ENCODE results near the gene PAXX. TPM values are rescaled to one million over a fixed set of nuclear protein-coding genes. Genes with fewer than 3 reads are reported as not detected.
"Not testable (repeated sequence)": the region's sequence is repeated elsewhere in the genome, so short reads cannot be mapped to it uniquely, and the experiment has no call there.

Gene PAXX
- polyA plus RNA-seq, 6 donors from 2014 or later = 31.7 to 39.8 (median 35.6) TPM

DNA sequence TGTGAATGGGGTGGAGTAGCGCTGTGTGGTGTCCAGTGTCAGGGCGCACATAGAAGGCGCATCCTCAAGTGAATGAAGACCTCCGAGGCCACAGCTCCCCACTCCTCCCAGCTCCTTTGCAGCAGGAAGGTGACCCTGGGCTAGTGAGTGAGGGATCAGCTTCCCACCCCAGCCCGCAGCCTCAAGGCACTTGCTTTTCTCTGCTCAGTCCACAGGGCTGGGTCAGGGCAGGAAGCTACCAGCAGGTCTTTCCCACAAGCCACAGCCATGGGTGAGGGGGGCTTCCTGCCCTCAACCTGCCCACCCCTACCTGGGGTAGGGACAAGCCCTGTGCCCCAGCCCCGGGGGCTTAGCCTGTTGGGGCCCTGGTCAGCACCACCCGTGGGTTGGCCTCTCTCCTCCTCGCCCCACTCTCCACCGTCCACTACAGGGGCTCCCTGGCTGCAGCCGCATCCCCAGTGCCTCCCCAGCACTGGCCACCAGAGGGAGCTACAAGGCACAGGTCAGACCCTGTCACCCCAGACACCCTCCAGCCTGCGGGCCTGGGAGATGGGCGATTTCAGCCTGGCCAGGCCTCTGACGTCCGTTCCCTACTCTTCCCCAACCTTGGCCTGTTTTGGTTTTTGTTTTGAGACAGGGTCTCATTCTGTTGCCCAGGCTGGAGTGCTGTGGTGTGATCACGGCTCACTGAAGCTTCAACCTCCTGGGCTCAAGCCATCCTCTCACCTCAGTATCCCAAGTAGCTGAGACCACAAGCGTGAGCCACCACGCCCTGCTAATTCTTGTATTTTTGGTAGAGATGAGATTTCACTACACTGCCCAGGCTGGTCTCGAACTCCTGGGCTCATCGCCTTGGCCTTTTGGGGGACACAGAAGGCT lies 37.1 kb downstream of the PAXX start:
- Mint-ChIP-seq H3K4me1 (peaks cover 36 to 55% (median 54%) of the 10 kb centered on the region in 3 donors), H3K36me3 (no peaks in the 10 kb centered on the region), H3K27me3 (no peaks in the 10 kb centered on the region), H3K27ac (peak overlapping the region; percentile 16 to 72 (median 43)), H3K9me3 (no peaks in the 10 kb centered on the region), H3K4me3 (peak overlapping the region; percentile 79 to 92 (median 85))
- DNase-seq = peak; percentile 71
- ATAC-seq (ENCODE audit: low read depth in 2 of 2) = peak; percentile 34 to 41

DNA sequence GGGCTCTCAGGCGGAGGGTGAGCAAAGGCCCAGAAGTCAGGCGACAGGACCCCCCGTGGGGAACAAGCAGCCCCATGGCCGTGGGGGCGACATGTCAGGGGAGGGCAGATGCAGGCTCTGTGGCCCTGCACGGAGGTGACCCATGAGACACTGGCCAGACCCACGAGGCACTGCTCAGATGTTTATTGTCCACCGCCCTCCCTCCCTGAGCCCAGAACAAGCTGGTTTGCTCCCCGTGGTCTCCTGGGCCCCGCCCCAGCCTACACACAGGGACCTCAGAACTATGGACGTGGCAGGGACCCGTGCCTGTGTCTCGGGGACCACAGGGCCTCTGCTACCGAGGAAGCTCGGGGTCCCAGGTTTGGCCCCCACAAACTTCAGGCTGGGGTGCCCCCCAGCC lies 37.8 kb downstream of the PAXX start:
- Mint-ChIP-seq H3K9me3 (no peaks in the 10 kb centered on the region), H3K4me3 (peak overlapping the region; percentile 80 to 92 (median 85)), H3K36me3 (no peaks in the 10 kb centered on the region), H3K27ac (peak overlapping the region in 2 of 6 donors; percentile 19 to 39), H3K27me3 (no peaks in the 10 kb centered on the region), H3K4me1 (peaks cover 41 to 62% (median 61%) of the 10 kb centered on the region in 3 donors)
- no peak for DNase-seq
- no peak for ATAC-seq (ENCODE audit: low read depth in 2 of 2)

DNA sequence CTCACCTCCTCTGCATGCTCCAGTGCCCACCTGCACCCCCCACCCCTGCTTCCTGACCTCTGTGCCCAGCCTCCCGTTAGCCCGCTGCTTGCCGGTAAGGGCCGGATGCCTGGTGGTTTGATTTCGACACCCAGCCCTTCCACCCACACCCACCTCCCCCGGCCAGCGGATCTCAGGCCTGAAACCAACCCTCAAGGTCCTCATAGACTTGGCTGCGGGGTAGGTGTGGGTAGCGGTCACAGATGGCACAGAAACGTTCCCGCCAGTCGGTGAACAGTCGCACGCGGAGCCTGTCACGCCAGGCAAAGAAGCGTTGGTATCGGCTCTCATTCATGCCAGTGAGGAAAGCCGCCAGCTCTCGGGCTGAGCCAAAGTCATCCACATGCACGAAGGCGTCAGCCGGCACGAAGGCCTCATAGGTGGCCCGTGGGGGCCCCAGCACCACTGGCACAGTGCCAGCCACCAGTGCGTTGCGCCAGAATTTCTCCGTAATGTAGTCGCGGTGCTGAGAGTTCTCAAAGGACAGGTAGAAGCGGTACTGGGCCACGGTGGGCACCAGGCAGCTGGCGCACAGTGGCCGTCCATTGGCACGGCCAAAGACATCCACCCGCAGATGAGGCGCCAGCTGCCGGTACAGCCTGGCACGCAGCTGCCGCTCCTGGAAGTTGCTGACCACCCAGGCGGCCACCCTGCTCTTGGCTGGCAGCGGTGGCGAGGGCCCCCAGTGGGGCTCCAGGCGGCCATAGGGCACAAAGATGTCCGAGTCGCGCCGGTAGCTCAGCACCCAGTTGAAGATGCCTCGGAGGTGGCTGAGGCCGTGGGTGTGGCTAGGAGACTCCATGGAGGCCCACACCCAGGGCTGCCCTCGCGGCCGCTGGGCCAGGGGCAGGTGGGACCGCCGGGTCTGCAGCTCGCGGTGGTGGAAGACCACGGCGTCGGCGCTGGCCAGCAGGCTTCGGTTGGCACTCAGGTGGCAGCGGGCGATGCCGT lies 38.6 kb downstream of the PAXX start:
- H3K4me1 Mint-ChIP-seq = peaks cover 45 to 67% (median 63%) of the 10 kb centered on the region in 3 donors
- peak overlapping the region in 4 of 6 donors; percentile 56 to 93 (median 68) for H3K27ac Mint-ChIP-seq
- ATAC-seq (ENCODE audit: low read depth in 2 of 2) = no peak

DNA sequence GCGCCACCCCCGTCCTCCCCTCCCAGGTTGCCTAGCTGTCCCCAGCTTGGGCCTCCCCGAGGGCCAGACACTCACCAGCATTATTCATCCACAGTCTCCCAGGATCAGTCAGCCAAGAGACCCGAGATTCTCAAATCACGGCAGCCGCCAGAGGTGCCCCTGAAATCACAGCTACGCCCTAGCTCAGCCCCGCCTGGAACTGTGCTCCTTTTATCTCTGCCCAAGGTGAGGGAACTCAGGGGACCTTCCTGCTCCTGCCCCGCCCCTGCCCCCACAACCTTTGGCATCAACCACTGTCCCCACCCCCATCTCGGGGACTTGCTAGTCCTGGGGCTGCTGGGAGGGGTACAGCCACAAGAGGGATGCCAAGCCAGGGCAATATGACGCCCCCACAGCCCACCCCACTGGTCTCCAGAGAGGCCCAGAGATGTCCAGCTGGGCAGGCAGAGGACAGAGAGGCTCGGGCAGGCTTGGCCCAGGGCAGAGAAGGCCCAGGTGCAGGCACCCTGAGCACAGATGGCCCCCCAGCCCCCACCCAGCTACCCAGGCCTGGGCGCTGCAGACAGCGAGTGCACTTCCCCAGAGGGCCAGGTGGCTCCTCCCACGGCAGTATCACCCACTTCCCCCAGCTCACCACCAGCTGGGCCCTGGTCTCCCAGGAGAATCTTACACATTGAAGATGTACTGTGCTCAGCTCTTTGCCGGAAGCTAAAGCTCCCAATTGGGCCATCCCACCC lies 39.9 kb downstream of the PAXX start, which contains the start of gene FUT7:
TSS of gene FUT7 (minus strand) at position 185 of the 737 bp plus-strand sequence. CDS start at position 88, 97 bp downstream.
- no peaks in the 10 kb centered on the region for H3K36me3 Mint-ChIP-seq

More for the DNA sequence above, 38.6 kb downstream of the PAXX start:
- no peaks in the 10 kb centered on the region for H3K9me3 Mint-ChIP-seq
- H3K36me3 Mint-ChIP-seq = no peaks in the 10 kb centered on the region
- peak overlapping the region; percentile 80 to 92 (median 85) for H3K4me3 Mint-ChIP-seq
- peaks cover 0 to 5% (median 0%) of the 10 kb centered on the region in 3 donors for H3K27me3 Mint-ChIP-seq
- DNase-seq = peak; percentile 48

DNA sequence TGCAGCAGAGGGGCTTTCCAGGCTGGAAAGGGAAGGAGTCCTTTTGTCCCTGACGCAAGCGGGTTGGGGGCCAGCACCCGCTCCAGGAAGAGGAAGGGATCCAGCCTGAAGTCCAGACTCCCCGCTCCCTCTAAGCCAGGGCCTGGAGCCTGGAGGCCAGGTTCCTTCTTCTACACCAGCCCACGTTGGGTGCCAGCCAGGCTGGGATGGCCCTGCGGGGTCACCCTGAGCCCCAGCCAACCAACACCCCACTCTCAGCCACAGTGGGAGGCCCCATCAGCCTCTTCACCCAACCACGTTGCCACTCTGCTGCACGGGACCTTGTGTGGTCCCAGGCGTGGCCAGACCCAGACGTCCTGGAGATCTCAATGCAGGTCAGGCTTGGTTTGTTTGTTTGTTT lies 40.6 kb downstream of the PAXX start:
- peak overlapping the region; percentile 70 to 92 (median 76) for H3K4me3 Mint-ChIP-seq
- peaks cover 0 to 5% (median 0%) of the 10 kb centered on the region in 3 donors for H3K27me3 Mint-ChIP-seq
- H3K36me3 Mint-ChIP-seq = no peaks in the 10 kb centered on the region
- no peaks in the 10 kb centered on the region for H3K9me3 Mint-ChIP-seq
- DNase-seq (no peak), ATAC-seq (ENCODE audit: low read depth in 2 of 2) (no peak)
- peaks cover 41 to 63% (median 52%) of the 10 kb centered on the region in 3 donors for H3K4me1 Mint-ChIP-seq
- peak overlapping the region in 3 of 6 donors; percentile 55 to 90 (median 66) for H3K27ac Mint-ChIP-seq

More for the DNA sequence above, 39.9 kb downstream of the PAXX start, which contains the start of gene FUT7:
- peak within 1 kb of the TSS; percentile 80 to 92 (median 85) for H3K4me3 Mint-ChIP-seq
- peaks cover 45 to 63% (median 55%) of the 10 kb centered on the region in 3 donors for H3K4me1 Mint-ChIP-seq
- ATAC-seq (ENCODE audit: low read depth in 2 of 2) = peak; percentile 38 to 45
- DNase-seq = peak; percentile 71
- H3K9me3 Mint-ChIP-seq = no peaks in the 10 kb centered on the region
- peak within 1 kb of the TSS in 4 of 6 donors; percentile 55 to 93 (median 82) for H3K27ac Mint-ChIP-seq
- peaks cover 0 to 5% (median 0%) of the 10 kb centered on the region in 3 donors for H3K27me3 Mint-ChIP-seq

DNA sequence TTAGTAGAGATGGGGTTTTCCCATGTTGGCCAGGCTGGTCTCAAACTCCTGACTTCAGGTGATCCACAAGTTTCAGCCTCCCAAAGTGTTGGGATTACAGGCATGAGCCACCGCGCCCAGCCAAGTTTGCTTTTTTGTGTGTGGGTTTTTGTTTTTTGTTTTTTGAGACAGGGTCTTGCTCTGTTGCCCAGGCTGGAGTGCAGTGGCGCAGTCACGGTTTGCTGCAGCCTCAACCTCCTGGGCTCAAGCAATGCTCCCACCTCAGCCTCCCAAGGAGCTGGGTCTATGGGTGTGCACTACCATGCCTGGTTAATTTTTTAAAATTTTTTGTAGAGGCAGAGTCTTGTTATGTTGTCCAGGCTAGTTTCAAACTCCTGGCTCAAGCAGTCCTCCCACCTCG lies 41.3 kb downstream of the PAXX start:
- not testable (repeated sequence) for ATAC-seq (ENCODE audit: low read depth in 2 of 2); H3K9me3 Mint-ChIP-seq; H3K27me3 Mint-ChIP-seq; DNase-seq; H3K36me3 Mint-ChIP-seq
- Mint-ChIP-seq H3K27ac (peak overlapping the region in 2 of 6 donors; percentile 55 to 72), H3K4me3 (peak overlapping the region; percentile 39 to 92 (median 74)), H3K4me1 (peaks cover 41 to 63% (median 52%) of the 10 kb centered on the region in 3 donors)

DNA sequence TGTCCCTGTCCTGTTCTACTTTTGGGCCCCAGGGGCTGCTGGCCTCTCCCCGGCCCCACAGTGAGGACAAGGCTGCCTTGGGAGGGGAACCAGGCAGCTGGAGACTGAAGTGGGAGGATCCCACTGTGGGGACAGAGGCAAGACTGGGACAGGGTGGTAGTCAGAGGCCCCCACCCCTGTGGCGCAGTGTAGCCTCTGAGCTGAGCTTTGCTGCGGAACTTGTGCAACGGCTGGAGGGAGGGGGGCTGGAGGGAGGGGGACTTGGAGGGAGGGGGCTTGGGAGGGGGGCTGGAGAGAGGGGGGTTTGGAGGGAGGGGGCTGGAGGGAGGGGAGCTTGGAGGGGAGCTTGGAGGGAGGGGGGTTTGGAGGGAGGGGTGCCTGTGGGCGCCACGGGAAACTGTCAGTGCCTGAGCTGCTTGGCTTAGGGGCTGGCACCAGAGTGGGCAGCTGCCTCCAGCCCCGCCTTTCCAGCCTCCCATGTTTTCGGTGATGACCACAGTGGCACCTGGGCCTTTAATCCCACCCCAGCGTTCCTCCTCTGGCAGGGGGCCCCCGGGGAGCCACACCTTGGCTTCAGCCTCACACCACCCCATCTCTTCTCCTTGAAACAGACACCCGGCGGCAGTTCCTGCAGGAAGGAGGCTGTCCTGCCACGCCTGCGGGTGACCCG lies 42.0 kb downstream of the PAXX start:
- no peaks in the 10 kb centered on the region for H3K9me3 Mint-ChIP-seq
- H3K4me3 Mint-ChIP-seq = peak overlapping the region in 6 of 8 donors; percentile 76 to 92 (median 76)
- ATAC-seq (ENCODE audit: low read depth in 2 of 2) = no peak
- H3K27ac Mint-ChIP-seq = peak overlapping the region in 3 of 6 donors; percentile 4 to 87 (median 11)
- peaks cover 0 to 13% (median 0%) of the 10 kb centered on the region in 3 donors for H3K27me3 Mint-ChIP-seq
- no peak for DNase-seq
- no peaks in the 10 kb centered on the region for H3K36me3 Mint-ChIP-seq
- H3K4me1 Mint-ChIP-seq = peaks cover 41 to 56% (median 48%) of the 10 kb centered on the region in 3 donors

DNA sequence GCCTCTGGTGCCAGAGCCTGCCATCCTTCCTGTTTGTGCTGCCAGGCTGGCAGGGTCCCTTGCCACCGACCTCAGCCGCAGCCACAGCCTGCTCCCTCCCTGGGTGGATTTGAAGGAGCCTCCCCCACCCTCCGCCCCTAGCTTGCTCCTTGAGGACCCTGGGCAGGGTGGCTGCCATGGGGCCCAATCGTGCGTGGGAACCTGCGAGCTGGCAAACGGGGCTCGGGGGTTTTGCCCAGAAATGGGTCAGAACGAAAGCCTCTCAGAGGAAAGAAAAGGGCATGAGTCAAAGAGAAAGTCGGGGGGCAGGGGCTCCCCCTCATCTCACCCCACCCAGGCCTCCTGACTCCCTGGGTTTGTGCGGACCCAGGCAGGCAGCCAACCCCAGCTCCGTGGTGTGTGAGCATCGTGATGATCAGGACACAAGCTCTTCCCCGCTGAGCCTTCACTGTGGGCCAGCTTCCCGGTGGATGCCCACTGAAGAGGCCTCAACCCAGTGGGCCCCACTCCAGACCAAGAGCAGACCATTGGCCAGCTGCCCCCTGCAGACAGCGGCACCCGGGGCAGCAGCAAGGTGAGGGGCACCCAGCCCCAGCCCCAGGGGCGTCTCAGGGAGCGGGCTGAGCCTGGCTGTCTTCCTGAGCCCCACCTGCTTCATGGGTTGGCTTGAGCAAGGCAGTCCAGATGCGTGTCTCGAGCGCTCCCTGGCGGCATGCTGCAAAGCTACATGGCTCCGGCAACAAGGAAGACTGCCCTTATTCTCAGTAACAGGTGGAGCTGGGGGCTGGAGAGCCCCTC lies 42.7 kb downstream of the PAXX start:
- Mint-ChIP-seq H3K4me3 (peak overlapping the region; percentile 53 to 86 (median 76)), H3K4me1 (peaks cover 35 to 49% (median 41%) of the 10 kb centered on the region in 3 donors), H3K9me3 (no peaks in the 10 kb centered on the region), H3K27ac (peak overlapping the region in 5 of 6 donors; percentile 11 to 87 (median 49)), H3K36me3 (no peaks in the 10 kb centered on the region), H3K27me3 (peaks cover 0 to 15% (median under 1%) of the 10 kb centered on the region in 3 donors)
- DNase-seq (peak; percentile 82), ATAC-seq (ENCODE audit: low read depth in 2 of 2) (peak; percentile 73 to 76)

DNA sequence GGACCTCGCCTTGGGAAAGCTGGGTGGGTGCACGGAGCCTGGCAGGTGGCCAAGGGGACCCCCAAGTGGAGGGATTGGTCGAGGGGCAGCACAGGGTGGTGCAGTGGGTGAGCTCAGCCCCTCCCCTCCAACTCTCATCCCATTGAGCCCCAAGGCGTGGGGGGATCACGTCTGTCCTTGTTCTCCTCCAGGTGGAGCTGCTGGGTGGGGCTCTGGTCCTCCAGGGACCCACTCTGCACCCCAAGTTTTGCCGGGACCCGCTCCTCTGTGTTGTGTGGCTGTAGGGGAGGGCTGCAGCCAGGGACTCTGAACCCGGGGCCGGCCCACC lies 43.2 kb downstream of the PAXX start:
- Mint-ChIP-seq H3K36me3 (no peaks in the 10 kb centered on the region), H3K4me3 (peak overlapping the region in 2 of 8 donors; percentile 53 to 76), H3K9me3 (no peaks in the 10 kb centered on the region)

DNA sequence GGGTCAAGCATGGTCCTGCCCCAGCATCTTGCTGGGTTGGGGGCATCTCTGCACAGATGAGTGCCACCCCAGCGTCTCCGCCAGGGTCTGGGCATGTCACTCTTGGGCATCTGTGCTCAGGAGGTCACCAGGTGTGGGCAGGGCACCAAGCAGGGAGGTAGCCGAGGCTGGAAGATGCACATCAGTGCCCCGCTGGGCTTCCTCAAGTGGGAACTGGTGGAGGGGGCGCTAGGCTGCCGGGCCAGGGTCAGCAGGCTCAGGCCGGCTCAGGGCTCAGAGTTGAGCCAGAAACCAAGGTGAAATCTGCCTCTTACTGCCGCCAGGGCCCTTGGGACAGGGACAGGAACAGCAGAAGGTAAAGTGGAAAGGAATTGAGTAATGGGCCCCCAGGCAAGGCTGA lies 43.7 kb downstream of the PAXX start:
- peaks cover 0 to 15% (median 8%) of the 10 kb centered on the region in 3 donors for H3K27me3 Mint-ChIP-seq
- H3K9me3 Mint-ChIP-seq = no peaks in the 10 kb centered on the region
- no peak overlapping the region for H3K27ac Mint-ChIP-seq
- ATAC-seq (ENCODE audit: low read depth in 2 of 2) (no peak), DNase-seq (no peak)
- H3K4me1 Mint-ChIP-seq = peaks cover 27 to 38% (median 31%) of the 10 kb centered on the region in 3 donors
- H3K36me3 Mint-ChIP-seq = no peaks in the 10 kb centered on the region
- peak overlapping the region in 1 of 8 donors; percentile 22 for H3K4me3 Mint-ChIP-seq

More for the DNA sequence above, 43.2 kb downstream of the PAXX start:
- Mint-ChIP-seq H3K4me1 (peaks cover 31 to 43% (median 35%) of the 10 kb centered on the region in 3 donors), H3K27me3 (peaks cover 0 to 15% (median 7%) of the 10 kb centered on the region in 3 donors), H3K27ac (peak overlapping the region in 2 of 6 donors; percentile 11 to 49)
- ATAC-seq (ENCODE audit: low read depth in 2 of 2) (no peak), DNase-seq (no peak)

DNA sequence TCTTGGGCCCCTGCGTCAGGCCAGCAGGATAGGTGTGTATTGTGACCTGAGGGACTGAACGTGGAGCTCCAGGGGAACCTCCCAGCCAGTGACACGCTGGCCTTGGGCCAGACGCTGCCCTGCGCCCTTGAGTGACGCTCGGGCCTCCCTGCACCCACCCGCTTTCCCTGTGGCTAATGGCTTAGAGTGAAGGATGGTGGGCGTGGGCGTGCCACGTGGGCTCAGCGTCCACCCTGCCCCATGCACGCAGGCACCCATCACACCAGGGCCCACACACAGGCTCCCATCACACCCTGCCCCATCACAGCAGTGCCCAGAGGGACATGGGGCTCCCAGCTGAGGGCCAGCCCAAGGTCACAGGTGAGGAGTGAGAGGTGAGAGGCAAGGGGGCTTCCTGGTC lies 44.8 kb downstream of the PAXX start:
- Mint-ChIP-seq H3K4me1 (peaks cover 23 to 33% (median 26%) of the 10 kb centered on the region in 3 donors), H3K4me3 (no peak overlapping the region), H3K9me3 (no peaks in the 10 kb centered on the region), H3K27ac (no peak overlapping the region), H3K27me3 (peaks cover 0 to 21% (median 8%) of the 10 kb centered on the region in 3 donors), H3K36me3 (no peaks in the 10 kb centered on the region)
- no peak for DNase-seq
- ATAC-seq (ENCODE audit: low read depth in 2 of 2) = no peak
